LHCN-M2 (cell line): ENCODE results near the gene NRIP1. TPM values are rescaled to one million over a fixed set of nuclear protein-coding genes. Genes with fewer than 3 reads are reported as not detected.
"Not testable (repeated sequence)": the region's sequence is repeated elsewhere in the genome, so short reads cannot be mapped to it uniquely, and the experiment has no call there.

Experiments
- DNase-seq: peaks from one replicate; pipeline ENCODE4 v3.0.0-alpha.2; 2012; ENCODE audit warnings: low read depth
- total RNA-seq: library from RNA; depleted of rRNA; stranded (reverse); fragments of >200 nt; gene quantifications from 2 replicates; pipeline ENCODE4 v1.2.3, GENCODE V29; 2014

Gene NRIP1
- total RNA-seq, 1 experiment from 2014 or later = 25.7 TPM

DNA sequence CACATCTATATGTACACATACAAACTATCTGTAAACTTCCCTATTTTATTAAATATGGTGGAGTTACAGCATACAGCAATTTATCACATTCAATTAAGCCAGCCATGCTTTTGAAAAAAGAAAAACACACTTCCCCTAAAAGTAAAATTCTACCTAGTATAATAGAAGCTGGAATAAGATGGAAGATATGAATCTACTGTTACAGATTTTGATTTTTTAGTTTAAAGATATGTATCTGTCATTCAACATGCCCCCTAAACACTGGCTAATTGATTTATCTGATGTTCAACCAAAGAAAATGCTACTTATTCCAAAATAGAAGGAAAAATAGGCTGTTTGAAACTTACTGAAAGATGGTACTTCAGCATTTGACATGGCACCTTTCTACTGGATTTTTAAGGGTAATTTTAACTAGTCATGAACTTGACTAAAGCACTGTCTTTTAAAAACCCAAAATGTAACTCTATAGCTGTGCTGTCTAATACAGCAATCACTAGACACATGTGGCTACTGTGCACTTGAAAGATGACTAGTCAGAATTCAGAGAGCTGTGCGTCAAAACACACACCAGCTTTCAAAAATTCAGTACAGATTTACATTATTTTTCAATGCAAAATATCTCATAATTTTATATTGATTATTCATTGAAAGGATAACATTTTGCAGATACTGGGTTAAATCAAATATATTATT, 25.0 kb downstream of the NRIP1 start:
- DNase-seq = no peak

DNA sequence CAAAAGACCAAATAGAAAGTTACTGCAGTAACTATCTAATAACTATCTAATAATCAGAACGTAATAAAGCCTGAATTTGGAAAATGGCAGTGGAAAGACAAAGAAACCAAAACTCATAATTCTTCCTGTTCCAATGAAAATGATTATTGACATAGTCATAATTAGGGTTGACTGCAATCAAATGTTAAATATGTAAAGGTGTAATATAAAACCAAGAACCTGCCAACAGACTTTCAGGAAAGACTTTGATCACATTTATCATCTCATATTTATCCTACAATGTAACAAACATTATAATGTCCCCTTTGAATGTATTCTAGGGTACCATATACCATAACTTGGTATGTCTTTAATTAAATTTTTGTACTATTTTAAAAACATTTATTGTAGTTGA, 26.9 kb downstream of the NRIP1 start:
- DNase-seq = no peak

DNA sequence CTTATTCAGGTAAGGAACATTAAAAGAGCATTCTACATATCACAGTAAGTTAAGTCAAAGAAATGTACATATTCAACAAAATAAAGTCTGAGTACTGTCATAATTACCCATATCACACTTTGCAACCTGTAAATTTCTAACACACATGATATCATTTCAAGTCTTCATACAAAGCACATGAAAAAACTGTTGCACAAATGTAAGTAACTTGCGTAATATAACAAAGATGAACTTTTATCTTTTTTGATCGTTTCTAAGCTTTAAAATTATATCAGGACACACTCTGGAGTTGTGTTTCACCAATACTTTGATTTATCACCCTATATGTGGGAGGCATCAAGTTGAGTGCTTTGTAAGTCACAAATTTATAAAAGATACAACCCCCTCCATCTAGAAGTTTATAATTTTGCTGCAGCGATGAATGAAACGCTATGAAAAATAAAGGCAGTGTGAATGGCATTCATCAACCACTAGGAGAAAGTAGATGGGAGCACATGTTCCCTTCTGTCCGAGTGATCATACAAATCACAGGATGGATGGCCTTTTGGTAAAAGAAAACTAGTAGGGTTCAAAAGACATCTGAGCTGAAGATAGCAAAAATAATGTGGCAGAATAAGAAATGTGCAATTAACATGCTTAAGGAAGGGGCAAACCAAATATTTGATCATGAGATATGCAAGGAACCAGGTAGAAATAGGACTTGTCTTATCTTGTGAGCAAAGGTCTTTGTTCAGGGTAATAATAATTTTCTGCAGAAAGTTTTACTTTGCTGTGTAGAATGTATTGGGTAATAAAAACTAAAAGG, 27.5 kb downstream of the NRIP1 start:
- no peak for DNase-seq

DNA sequence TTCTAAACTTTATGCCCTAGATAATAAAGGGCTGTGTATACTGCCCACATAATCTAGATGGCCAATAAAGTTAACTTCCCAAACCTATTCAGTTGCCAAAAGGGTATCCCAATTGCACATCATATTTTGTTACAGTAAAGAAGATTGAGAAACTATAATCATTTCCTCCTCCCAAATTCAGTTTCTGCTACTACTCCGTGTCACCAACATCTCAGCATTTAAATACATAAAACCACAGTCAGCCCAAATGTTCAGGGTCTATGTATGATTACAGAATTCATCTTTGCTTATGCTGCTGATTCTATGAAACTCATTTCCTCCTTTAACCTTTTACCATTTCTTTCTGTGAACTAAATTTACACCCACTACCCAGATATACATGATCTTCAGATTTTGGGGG, 28.6 kb downstream of the NRIP1 start:
- no peak for DNase-seq

DNA sequence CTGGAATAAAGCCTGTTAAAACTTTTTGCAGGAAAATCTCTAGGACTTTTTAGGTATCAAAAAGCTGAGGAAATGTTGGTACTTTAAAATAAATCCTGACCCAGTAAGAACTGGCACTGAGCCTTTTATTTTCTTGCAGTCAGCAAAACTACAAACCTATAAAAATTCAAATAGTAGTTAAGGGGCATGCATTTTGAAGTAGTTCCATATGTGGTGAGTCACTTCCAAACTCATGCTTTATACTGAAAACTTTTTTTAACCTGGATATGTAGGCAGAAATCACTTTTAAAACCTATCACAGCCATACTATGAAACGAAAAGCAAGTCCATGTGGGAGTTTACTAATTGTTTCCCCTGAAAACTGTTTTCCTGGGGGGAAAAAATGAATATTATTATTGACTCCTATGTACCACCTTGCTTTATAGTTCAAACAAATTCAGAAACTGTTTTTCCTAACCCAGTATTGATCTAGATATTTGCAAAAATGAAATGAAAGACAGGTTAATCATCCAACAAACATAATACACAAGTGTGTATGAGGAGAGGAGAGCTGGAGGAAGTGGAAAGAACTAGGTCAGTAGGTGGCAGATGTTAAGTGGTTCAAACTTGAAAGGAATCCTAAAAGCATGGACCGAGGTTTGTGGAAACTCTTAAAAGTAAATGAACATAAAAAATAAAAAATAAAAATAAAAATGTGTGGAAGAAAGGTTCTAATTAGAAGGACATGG, 30.5 kb downstream of the NRIP1 start:
- peak; percentile 26 for DNase-seq

DNA sequence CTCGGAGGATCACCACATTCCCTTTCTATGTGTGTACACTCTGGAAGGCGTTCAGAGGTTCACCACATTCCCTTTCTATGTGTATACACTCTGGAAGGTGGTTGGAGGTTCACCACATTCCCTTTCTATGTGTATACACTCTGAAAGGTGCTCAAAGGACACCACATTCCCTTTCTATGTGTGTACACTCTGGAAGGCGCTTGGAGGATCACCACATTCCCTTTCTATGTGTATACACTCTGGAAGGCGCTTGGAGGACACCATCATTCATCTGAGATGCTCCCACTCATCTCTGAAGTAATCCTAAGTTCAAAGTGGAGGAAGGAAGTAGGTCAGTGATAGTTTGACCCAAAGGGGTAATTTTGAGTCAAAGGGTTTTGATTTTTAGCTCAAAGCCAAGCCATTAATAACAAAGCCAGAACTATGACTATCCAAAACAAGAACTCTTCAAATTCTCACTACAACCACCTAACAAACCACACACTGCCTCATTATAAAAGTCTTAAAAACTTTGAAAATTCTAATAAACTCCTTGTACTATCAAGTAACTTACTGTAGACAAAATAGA, 32.9 kb downstream of the NRIP1 start:
- DNase-seq = peak; percentile 28

DNA sequence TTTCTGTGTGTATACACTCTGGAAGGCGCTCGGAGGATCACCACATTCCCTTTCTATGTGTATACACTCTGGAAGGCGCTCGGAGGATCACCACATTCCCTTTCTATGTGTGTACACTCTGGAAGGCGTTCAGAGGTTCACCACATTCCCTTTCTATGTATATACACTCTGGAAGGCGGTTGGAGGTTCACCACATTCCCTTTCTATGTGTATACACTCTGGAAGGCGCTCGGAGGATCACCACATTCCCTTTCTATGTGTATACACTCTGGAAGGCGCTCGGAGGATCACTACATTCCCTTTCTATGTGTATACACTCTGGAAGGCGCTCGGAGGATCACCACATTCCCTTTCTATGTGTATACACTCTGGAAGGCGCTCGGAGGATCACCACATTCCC, 33.4 kb downstream of the NRIP1 start:
- not testable (repeated sequence) for DNase-seq

DNA sequence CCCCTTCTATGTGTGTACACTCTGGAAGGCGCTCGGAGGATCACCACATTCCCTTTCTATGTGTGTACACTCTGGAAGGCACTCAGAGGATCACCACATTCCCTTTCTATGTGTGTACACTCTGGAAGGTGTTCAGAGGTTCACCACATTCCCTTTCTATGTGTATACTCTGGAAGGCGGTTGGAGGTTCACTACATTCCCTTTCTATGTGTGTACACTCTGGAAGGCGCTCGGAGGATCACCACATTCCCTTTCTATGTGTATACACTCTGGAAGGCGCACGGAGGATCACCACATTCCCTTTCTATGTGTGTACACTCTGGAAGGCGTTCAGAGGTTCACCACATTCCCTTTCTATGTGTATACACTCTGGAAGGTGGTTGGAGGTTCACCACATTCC, 33.9 kb downstream of the NRIP1 start:
- not testable (repeated sequence) for DNase-seq

DNA sequence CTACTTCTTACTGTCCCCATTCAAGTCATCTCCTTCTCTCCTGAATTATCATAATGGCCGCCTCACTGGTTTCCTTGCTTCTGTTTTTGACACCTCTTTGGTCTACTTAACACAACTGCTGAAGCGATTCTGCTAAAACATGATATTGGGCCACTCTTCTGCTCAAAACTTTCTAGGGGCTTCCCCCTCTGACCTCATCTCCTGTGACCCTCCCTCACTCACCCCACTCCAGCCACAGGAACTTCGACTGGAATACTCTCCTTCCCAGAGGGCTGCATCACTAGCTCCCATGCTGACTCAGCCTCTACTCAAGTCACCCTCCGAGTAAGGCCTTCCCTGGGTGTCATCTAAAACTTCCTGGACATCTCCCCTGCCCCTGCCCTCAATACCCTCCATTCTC, 35.7 kb downstream of the NRIP1 start:
- DNase-seq = no peak

DNA sequence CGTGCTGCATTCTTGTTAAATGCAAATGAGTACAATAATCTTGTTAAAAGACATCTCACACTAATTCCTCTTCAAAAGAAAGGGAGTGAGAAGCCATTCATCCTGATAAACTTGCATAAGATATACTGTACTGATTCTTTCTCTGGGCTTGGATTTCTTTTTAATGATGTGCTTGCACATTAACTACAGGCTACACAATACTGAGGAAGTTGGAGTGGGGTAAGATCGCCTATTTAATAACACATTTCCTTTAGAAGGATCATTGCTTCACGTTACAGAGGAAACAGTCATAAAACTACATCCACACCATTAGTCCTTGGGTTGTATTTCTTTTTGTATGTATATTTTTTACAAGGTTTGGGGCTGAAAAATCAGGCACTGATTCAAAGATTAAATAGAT, 36.6 kb downstream of the NRIP1 start:
- DNase-seq = no peak

DNA sequence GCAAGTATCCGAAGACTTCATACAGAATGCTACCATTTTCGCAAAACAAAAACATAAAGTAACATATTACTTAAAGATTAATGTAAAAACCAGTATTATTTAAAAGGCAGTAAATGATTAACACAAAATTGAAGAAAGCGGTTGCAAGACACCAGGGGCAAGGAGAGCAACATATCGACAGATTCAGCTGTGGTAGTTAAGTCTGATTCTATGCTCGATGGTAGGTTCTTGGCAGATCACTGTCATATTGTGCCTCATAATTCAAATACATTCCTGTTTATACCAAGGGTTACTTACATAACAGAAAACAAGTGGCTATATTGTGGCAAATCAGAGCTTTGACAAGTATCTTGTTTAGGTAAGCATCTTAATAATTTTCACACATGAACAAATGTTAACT, 37.7 kb downstream of the NRIP1 start:
- DNase-seq = no peak

DNA sequence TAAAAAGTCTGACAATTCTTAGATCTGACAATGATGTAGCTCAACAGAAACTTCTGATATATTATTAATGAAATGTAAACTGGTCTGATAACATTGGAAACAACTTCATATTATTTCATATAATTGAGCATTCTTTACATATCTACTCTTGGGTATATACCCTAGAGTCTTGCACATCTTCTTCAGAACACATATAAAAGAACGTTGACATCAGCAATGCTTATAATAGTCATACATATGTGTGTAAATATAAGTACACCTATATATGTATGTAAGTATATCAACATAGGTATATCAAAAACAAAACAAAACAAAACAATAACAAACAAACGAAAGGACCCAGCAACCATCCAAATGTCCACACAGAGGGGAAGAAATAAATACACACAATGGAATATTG, 38.4 kb downstream of the NRIP1 start:
- no peak for DNase-seq

DNA sequence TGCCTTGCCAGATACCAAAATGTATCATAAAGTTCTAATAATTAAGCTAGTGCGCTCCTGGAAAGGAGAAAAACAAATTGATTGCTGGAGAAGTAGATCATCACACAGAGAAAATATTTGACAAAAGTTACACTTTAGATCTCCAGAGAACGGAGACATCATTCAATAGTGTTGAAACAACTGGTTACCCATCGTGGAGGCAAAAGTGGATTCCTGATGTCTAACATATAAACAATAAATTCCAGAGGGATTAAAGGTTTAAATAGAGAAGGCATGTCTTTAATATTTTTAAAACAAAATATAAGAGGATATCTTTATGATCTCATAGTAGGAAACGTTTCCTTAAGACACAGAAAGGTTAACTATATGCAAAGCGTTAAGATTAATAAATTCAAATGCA, 41.0 kb downstream of the NRIP1 start:
- DNase-seq = peak; percentile 37

DNA sequence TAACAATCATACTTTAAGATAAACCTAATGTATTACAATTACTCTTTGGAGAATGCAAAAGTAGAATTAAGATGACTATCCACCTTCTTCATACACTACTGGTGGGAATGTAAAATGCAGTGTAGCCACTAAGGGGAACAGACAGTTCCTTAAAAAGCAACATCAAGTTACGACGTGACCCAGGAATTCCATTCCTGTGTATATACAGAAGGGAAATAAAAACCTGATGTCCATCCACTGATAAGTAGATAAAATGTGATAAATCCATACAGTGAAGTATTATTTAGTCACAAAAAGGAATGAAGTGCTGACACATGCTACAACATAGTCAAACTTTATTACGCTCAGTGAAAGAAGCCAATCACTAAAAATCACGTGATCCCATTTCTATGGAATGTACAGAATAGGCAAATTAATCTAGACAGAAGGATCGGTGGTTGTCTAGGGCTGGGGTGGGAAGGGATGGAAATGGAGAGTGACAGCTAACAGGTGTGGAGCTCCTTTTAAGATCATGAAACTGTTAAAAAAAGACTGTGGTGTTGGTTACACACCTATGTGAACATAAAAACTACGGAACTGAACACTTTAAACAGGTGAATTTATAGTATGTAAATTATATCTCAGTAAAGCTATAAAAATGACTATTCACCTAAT, 42.1 kb downstream of the NRIP1 start:
- DNase-seq = no peak

DNA sequence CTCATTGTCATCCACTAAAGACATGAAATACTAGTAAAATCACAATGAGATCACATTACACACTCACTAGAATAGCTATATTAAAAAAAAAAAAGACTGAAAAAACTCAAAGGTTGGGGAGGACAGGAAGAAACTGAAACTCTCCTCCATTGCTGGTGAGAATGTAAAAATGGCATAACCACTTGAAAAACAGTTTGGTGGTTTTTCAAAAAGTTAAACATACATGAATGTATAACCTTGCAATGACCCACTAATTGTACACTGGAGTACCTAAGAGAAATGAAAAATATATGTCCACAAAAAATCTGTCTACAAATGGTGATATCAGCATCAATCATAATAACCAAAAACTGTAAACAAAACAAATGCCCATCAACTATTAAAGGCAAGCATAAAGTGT, 44.0 kb downstream of the NRIP1 start:
- DNase-seq = no peak

DNA sequence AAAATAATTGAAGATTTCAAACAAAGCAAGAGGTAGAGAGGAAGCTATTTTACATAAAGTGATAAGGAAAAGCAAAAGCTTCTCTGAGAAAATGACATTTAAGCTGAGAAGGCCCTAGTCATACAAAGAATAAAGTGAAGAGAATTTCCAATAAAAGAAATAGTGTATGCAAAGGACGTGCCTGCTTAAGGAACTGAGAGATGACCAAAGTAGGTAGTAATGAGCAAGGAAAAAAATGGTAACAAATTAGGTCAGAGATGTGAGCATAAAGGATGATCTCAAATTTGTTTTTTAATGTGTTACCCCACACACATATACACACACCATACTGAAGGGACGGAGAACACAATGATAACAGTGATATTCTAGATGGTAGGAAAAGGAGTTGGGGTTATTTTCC, 46.4 kb downstream of the NRIP1 start:
- DNase-seq = no peak

DNA sequence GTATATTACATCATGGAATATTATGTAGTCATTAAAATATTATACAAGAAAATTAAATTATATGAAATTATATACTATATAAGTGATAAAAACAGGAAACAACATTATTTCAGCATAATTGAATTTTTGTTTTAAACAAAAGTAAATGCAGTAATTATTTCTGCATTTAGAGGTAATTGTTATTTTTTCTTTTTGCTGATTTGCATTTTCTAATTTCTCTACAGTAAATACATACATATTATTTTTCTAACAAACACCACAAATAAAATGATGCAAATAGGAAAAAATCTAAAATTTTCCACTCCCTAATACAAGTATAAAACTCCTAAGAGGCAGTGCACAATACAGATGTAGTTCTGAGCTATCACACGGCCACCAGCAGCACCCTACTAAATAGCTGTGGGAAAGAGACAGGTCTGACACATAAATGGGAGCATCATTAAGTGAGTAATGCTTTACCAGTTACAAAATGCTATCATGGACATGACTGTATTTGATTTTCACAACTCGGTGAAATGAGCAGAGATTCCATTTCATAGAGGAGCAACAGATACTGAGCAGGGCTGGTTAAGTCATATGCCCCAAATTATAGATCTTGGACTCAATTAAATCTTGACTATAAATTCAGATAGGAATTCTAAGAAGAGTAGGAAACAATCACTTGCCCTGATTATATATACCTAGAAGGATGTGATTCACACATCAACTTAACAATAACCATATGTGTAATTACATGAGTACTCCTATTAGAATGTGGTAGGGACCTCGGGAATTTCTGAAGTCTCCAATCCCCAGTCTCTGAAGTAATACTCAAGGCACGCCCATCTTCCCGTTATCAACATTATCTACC, 49.0 kb downstream of the NRIP1 start:
- peak; percentile 84 for DNase-seq

DNA sequence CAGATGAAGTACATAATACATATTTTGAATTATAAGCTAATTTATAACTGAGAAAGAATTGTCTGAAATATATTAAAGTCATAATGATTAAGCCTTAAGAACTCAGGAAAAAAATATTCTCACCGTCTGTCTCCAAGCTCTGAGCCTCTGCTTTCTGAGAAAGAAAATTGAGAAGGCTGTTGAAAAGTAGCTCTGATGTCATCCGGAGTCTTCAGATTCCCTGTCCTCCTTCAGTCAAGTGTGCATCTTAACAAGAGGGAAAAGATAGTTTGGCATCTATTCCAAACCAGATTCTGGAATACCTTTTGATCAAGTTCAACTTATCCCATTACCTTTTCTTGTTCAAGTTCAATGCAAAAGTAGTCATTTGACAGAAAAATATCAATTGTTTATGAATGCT, 50.6 kb downstream of the NRIP1 start:
- no peak for DNase-seq

DNA sequence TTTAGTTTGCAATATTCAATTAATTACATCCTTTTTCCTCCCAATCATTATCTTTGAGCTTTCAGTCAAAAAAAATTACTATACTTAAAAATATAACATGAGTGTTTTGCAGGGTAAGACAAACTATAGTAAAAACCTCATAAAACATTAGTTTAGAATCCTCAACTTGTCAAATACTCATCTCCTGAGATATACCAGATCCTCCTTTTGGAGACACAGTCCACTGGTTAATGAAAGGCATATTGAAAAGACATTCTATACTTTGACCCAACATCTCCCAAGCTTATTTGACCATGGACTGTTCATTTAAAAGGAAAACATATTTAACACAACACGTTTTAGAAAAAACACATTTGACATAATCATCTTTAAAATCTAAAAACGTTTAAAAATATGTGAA, 52.8 kb downstream of the NRIP1 start:
- DNase-seq = no peak

DNA sequence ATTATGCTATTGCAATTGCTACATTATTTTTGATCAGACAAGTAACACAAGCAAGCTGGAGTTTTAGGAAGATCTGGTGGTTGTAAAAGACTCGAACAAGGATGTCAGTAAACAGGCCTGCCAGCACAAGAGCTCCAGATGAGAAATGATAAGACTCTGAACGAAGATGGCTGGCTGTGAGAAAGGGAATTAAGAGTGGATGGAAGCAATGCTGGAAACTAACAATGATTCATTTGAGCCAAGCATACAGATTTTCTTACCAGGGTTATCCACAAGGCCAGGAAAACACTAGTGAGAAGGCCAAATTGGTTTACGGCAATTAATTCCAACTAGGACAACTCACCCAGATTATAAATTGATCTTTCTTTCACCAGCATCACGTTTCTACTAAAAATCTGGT, 54.2 kb downstream of the NRIP1 start:
- DNase-seq = no peak

DNA sequence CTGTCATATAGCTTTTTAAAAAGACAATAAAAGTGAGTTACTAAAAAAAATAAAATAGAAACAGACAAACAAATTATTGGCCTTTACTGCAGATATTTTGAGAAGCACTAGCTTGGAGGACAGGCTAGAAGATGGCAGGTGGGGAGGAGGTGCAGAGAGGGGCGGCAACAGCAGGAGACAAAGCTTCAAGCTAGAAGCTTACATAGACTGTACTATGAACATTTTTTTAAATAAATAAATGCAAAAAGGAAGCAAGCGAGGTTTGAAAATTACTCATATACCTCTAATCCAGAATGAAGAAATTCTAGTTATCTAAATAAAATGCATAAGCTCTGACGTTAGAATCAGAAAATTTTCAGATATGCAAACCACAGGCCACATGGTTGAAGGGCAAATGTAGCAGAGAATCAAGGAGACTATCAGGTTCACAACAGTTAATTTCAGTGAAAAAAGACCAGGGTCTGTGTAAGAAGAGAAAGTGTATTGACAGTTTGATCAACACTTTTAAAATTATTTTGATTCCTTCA, 54.9 kb downstream of the NRIP1 start:
- peak; percentile 76 for DNase-seq
